ENCODE results near the gene PSENEN.

PSENEN gene, protein sequence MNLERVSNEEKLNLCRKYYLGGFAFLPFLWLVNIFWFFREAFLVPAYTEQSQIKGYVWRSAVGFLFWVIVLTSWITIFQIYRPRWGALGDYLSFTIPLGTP

DNA sequence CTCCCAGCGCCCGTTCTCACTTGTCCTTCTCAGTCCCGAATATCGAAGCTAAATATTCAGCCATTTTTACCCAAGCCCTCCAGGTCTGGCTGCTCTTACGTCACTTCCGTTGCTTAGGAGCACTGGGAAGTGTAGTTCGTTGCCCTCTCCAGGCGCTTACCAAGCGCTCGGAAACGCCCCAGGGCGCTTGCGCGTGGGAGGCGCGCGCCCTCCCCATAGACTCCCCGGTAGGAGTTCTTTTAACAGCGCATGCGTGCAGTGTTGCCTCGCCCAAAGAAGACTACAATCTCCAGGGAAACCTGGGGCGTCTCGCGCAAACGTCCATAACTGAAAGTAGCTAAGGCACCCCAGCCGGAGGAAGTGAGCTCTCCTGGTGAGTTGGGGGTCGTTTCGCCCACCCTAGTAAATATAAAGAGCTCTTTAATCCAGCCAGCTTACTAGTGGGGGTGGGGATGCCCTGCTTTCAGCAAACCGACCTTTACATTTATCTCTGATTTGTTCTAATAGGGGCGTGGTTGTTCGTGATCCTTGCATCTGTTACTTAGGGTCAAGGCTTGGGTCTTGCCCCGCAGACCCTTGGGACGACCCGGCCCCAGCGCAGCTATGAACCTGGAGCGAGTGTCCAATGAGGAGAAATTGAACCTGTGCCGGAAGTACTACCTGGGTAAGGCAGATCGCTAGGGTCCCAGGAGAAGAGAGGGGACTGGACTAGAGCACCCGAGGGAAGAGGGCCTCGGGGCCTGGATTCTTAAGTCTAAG, at the start of gene PSENEN, which contains the start of gene U2AF1L4:
Gene PSENEN, plus strand, starts transcription at position 324 of the 759 bp plus-strand sequence. Its CDS starts 280 bp downstream, at position 604.
Gene U2AF1L4, minus strand, starts transcription at position 91 of the 759 bp plus-strand sequence. Its CDS starts 27 bp downstream, at position 64.
- peak; percentile 94 to 96 for DNase-seq

DNA sequence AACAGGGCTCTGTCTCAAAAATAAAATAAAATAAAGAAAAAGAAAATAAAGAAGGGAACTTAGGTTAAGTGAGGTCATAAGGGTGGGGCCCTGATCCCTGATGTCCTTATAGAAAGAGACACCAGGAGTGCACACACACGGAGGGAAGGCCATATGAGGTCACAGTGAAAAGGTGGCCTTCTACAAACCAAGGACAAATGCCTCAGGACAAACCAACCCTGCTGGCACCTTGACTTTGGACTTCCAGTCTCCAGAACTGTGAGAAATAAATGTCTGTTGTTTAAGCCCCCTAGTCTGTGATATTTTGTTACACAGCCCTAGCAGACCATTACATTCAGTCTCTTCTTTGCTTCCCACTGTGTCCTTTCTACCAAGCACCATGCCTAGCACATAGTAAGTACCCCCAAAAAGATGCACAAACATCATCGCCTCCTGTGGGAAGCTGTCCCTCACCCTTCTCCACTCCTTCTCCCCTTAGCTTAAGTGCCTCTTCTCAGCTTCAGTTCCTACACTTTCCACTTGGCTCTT, 49.5 kb upstream of the PSENEN start:
- DNase-seq, result no peak

DNA sequence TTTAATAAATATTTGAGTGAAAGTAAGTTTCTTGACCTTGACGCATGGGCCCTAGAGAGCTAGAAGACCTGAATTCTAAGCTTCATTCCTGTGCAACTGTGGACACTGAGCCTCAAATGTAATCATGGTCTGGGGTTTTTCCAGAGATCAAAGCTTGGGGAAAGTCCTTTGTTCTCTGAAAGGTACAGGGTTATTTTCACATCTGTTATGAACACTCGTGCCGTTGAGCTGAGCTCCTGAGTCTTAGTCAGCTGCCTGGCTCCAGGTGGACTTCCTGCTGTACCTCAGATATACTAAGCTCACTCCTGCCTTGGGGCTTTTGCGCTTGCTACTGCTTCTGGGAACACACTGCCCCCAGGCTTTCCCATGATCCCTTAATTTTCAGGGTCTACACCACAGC, 48.6 kb upstream of the PSENEN start:
- no peak for DNase-seq

DNA sequence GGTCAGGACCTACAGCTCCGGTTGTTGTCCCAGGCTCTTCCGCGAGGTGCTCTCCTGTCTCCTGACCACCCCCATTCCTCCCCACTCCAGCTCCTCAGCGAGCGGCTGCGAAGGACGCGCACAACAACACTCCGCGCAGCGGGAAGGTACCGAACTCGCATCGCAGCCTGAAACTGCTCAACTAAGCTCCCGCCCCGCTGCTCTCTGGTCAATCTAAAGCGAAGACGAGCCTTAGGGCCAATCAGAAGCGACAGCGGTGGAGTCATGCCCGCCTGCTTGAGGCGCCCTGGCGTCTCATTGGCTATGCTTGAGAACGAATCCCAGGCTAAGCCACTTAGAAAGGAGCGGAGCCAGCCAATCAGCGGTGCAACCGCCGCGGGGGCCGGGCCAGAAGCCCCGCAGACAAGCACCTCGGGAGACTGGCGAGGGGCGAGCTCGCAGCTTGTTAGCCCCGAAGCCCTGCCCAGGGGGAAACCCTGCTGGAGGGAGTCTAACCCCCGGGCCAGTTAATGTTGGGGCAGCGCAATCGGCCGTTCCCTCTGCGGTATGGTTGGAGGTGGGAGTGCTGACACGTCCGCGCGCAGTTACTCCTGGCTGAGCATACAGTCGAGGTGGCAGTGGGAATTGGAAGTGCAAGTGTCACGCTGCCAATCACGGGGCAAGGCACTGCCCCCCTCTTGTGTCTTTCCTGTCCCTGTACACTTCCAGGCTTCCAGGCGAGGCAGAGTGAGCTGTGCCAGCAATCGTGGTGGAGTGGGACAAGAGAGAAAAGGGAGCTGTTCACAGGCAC, 43.0 kb upstream of the PSENEN start:
- peak; percentile 92 to 95 for DNase-seq

DNA sequence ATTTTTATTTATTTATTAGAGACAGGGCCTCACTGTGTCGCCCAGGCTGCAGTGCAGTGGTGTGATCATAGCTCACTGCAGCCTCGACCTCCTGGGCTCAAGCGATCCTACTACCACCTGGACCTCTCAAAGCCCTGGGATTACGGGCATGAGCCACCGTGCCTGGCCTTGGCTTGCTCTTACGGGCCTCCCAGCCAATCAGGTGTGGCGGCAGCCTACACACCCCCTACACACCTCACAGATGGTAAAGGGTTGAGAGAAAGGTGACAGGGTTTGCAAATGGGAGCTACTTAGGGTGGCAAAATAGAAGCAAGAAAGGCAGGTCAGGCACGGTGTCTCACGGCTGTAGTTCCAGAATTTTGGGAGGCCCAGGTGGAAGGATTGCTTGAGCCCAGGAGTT, 42.1 kb upstream of the PSENEN start:
- DNase-seq, result no peak

DNA sequence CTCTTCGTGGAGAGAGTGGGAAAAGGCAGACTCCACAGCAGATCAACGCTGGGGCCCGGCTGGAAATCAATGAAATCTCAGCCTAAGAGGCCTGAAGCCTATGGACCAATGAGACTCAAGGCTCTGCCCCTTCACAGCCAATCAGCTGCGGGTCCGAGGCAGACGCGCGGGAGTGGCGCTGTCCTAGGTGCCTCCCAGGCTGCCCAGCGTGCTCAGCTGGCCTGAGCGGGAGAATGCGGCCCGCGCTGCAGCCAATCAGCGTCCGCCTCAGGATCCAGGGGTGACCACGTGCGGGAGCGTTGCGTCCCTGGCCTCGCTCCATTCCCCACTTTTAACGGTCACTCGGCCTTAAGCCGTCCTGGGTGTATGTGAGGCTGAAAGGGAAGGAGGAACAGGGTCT, 41.2 kb upstream of the PSENEN start, which contains the start of gene ZBTB32:
Gene ZBTB32, plus strand, starts transcription at position 341 of the 400 bp plus-strand sequence. CDS start 10,069 bp downstream, outside the sequence.
- DNase-seq, result no peak

DNA sequence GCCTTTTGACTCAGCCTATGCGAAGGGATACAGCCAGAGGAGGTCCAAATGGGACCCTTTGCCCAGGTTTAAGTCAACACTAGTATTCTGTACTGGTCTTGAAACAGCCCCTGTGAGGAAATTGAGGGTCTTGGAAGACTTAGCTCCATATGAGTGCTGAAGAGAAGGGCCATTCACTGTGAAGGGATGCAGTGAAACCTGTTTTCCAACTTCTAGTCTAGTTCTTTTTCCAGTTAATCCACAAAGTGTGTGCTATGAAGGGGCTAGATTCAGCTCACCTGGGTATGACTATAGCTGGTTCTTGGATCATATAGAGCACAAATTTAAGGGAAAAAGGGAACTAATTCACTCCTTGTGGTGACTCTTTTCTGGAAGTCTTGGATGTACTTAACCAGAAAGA, 37.1 kb upstream of the PSENEN start:
- DNase-seq, result no peak

DNA sequence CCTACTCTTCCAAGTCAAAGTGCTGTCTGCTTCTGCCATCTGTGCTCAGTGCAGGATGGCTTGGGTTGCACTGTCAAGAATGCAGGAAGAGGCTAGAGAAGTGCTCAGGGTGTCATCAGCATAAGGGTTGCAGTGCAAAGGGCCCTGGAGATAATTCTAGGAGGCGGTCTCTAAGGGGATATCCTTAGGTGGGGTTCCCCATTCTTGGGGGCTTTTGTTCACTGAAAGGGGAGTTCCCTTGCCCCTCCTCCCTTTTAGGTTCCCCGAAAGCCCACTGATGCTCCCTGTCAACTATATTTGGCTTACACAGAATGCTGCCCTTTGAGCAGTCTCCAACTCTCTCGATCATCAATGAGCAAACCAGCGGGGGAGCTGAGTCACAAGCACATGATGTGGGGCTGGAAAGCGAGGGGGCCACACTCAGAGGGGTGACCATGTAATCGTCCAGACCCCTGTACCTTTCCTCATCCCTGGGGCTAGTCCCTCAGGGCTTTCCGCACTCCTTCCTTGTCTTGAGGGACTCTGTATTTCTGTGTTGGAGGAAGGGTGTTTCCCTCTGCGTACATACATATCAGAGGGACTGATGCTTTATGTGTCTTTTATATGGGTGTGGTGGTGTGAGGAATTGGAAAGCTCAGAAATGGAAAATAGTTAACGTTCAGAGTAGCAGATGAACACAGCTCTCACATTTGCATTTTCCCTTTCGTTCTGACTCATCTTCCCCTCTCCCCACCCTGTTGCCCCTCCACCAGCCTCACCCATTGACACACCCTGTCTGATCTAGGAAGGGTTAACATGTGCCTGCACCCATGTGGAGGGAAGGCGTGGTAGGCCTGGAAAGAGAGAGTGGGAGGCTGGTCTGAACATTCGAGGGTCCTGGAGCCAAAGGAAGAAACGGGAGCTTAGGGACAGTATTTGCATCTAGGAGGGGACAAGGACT, 34.4 kb upstream of the PSENEN start:
- DNase-seq, result no peak

DNA sequence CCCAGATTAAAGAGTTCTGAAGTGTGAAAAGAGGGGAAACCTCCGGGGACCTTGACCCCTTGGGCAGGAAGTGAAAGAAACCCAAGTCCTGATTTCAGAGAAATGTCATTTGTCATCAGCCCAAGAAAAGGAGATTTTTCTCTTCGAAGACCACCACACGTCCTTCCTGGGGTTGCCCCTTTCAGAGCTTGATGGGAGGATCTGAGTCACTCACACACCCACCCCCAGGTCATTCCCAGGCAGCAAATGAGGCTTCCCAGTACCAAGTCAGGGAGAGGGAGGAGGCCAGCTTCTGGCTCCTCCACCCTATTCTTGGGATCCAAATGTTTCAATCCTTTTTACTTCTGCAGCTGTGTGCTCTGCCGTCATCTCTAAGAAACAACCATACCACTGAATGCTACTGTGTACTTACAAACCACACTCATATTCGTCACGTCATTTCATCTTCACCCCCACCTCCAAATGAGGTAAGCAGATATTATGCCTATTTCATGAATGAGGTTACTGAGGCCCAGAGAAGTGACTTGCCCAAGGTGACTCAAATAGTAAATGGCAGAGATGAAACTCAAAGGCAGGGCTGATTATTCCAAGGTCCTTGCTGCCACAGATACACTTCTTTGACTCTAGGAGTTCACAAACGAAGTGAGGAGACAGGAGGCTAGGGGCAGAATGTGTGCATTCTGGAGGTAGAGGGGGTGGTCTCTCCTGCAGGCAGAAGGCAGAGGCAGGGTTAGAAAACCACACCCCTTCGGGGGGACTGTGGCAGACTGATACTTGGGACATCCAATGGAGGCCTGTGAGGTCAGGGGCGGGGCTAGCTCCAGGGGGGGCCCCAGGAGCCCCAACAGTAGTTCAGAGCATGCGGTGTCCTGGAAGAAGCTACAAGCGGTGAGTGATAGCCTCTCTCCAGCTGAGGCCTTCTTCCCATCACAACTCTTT, 32.6 kb upstream of the PSENEN start:
- no peak for DNase-seq

DNA sequence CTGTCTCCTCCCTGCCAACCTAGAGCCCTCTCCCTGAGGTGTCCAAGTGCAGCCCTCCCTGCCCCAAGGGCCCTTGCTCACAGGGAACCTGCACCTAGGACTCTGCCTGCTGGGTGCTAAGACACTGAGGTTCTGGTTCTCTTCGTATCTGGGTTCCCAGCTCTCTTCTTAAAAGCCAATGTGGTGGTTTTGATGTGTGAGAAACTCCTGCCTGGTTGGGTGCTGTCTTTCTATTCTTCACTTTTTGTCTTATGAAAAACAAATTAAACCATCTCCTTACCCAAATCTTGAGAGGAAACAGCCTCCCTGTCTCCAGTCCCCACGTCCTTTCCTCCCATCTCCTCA, 32.0 kb upstream of the PSENEN start:
- no peak for DNase-seq

DNA sequence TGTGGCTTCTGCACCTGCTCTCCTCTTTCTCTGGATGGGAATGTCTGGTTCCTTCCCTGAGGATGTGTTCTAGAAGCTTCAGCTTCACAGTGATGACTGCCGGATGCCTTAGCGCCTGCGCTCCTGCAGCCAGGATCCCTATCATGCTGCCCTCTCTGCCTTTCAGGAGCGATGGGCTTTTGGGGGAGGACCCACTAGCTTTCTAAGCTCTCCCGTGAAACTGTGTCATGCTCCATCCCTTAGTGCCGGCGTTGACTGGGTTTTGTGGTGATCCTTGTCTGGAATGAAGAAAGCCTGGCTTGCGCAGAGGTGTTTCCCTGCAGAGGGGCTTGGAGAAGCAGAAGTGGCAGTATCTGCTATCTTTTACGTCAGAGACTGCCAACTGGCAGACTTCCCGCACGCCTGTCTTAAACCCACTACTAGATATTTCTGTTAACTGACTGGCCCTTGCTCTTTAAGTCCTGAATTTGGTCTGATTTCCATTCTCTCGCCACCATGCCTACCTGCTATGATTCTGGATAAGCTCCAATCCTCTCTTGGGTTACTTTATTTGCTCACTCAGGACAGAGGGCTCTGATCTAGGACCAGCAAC, 31.5 kb upstream of the PSENEN start:
- no peak for DNase-seq

DNA sequence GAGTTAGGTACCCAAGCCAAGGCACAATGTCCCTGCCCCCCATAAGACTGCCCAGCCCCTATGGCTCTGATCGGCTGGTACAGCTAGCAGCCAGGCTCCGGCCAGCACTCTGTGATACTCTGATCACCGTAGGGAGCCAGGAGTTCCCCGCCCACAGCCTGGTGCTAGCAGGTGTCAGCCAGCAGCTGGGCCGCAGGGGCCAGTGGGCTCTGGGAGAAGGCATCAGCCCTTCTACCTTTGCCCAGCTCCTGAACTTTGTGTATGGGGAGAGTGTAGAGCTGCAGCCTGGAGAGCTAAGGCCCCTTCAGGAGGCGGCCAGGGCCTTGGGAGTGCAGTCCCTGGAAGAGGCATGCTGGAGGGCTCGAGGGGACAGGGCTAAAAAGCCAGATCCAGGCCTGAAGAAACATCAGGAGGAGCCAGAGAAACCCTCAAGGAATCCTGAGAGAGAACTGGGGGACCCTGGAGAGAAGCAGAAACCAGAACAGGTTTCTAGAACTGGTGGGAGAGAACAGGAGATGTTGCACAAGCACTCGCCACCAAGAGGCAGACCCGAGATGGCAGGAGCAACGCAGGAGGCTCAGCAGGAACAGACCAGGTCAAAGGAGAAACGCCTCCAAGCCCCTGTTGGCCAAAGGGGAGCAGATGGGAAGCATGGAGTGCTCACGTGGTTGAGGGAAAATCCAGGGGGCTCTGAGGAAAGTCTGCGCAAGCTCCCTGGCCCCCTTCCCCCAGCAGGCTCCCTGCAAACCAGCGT, 30.7 kb upstream of the PSENEN start:
- no peak for DNase-seq

DNA sequence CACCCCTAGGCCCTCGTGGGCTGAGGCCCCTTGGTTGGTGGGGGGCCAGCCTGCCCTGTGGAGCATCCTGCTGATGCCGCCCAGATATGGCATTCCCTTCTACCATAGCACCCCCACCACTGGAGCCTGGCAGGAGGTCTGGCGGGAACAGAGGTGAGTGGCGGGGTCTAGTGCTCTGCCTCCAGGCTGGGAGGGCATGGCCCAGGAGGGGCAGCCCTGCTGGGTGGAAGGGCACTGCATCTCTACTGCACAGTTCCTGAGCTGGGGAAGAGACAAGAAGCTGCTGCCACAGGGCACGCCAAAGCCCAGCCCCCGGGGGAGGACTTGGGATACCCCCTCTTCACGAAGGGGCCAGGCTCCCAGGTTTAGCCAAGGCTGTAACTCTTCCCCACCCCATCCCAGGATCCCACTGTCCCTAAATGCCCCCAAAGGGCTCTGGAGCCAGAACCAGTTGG, 30.1 kb upstream of the PSENEN start:
- DNase-seq, result no peak

DNA sequence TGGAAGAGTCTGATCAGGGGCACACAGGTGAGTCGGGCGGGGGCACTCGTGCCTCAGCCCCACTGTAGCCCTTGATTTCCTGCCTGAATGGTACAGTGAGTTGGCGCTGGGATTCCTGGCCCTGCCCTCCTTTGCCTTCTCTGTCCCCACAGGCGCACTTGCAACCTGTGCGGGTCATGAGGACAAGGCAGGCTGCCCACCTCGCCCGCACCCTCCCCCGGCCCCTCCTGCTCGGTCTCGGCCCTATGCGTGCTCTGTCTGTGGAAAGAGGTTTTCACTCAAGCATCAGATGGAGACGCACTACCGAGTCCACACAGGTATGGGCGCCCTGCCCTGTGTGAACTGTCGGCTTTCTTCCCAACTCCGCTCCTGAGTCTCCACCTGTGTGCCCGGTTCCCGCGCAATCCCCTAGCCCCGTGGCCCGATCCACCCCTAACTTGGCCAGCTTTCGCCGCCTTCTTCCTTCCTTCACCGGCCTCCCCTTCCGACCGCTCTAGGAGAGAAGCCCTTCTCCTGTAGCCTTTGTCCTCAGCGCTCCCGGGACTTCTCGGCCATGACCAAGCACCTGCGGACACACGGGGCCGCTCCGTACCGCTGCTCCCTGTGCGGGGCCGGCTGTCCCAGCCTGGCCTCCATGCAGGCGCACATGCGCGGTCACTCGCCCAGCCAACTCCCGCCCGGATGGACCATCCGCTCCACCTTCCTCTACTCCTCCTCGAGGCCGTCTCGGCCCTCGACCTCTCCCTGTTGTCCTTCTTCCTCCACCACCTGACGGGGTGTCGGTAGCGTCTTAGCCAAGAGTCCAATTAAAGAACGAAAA, 29.3 kb upstream of the PSENEN start:
- peak in 1 of 2 experiments; percentile 44 for DNase-seq

DNA sequence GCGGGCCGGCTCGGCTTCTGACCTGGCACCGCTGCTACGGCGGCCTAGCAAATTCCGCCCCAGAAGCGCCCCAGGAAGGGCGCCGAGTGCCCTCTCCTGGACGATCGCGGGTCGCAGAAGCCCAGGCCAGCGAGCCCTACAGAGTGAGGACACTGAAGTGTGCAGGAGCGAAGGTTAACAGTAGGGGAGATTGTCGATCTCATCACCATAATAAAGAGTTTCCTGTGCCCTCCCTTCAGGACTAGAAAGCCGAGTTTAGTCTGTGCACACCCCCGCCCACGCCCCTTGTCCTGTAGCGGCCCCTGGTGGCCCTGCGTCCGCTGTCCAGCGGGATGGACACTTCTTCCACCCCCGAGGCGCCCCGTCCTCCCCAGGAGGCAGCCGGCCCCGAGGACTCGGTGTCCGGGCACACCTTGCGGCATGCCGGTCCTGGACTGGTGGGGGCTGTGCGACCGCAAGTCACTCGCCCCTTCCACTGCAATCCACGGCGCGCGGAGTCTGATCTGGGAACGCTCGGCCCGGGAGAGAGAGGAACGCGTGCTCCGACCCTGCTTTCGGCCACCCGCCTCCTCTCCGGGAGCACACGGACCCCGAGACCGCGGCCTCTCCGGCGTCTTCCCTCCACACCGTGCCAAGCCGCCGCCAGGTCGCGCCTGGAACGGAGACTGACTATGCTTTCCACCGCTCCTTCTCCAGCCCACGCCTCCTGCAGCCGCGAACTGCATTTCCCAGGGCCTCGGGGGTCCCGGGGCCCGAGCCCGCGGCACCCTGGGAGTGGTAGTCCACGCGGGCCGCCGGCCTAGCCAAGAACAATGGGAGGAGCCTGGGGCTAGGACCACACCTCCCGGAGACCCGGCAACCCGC, 28.4 kb upstream of the PSENEN start:
- peak; percentile 77 to 84 for DNase-seq

DNA sequence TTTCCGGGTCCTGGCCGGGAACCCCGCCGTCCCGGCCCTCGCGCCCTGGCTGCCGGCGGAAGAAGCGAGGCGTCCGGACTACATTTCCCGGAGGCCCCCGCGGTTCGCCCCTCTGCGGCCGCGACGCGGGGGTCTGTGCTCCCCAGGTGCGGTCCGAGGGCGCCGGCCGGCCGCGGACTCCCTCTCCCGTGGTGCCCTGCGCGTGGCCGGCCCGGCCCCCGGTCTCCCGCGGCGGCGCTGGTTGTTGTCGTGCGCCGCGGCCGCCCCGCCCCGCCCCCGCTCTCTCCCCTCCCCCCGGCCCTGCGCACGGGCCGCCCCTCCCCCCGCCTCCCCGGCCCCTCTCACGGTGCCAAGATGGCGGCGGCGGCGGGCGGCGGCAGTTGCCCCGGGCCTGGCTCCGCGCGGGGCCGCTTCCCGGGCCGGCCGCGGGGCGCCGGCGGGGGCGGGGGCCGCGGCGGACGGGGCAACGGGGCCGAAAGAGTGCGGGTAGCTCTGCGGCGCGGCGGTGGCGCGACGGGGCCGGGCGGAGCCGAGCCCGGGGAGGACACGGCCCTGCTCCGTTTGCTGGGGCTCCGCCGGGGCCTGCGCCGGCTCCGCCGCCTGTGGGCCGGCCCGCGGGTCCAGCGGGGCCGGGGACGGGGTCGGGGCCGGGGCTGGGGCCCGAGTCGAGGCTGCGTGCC, 27.6 kb upstream of the PSENEN start, which contains the start of gene KMT2B:
Gene KMT2B, plus strand, starts transcription at position 339 of the 680 bp plus-strand sequence. Its CDS starts 16 bp downstream, at position 355.
- peak in 1 of 2 experiments; percentile 85 for DNase-seq
